HEK293 (cell line): ENCODE results near the gene ZNF107.

ENCODE experiments used
- CTCF ChIA-PET: fragments of 350-600 bp; formaldehyde crosslinking; extraction: SDS; loops from one replicate; lab custom pipeline; 2021; ENCODE audit warnings: antibody characterized with exemption; lab: Yijun Ruan, JAX
- POLR2A ChIA-PET: fragments of 300-600 bp; formaldehyde crosslinking; extraction: SDS; loops from one replicate; lab custom pipeline; 2020; ENCODE audit warnings: antibody characterized with exemption, inconsistent platforms; lab: Yijun Ruan, JAX
- H3K27ac ChIP-seq: fragments of 200-500 bp; sonication (Bioruptor generic); 2 replicates; pipeline ENCODE4 v1.5.1; 2014; ENCODE audit warnings: low read depth, low read length, control low read depth, inconsistent platforms; ENCODE audit errors: extremely low read depth
- H3K36me3 ChIP-seq, 2 experiments: fragments of 200-500 bp in 1 of 2; sonication (Bioruptor generic) in 1 of 2; 1 replicate in 1 of 2; 2 replicates in 1 of 2; pipeline ENCODE4 v1.5.1; 2014 to 2017; ENCODE audit warnings: inconsistent platforms in 2 of 2, low read length in 2 of 2; ENCODE audit not compliant: control insufficient read depth in 2 of 2, insufficient read depth in 1 of 2
- H3K4me1 ChIP-seq: fragments of 200-500 bp; sonication (Bioruptor generic); 2 replicates; pipeline ENCODE4 v1.5.1; 2014; ENCODE audit warnings: mild to moderate bottlenecking, low read length, inconsistent platforms; ENCODE audit not compliant: control insufficient read depth, insufficient read depth
- H3K4me3 ChIP-seq: 2 replicates; pipeline ENCODE4 v1.5.1; 2011; ENCODE audit warnings: low read depth, mild to moderate bottlenecking, control low read depth, low read length, moderate library complexity
- H3K9me3 ChIP-seq: fragments of 200-500 bp; sonication (Bioruptor generic); 2 replicates; pipeline ENCODE4 v1.5.1; 2014; ENCODE audit warnings: low read depth, low read length, inconsistent platforms; ENCODE audit not compliant: control insufficient read depth, insufficient read depth
- HOXD13 ChIP-seq: sonication (generic); formaldehyde crosslinking; IDR thresholded peaks from 2 replicates; pipeline ENCODE4 v1.8.0; 2022; ENCODE audit warnings: missing genetic modification reagents, borderline replicate concordance
- IKZF3 ChIP-seq: fragments of 450-650 bp; IDR thresholded peaks from 2 replicates; pipeline ENCODE4 v1.5.0; 2018; ENCODE audit warnings: missing biosample characterization, mild to moderate bottlenecking, missing genetic modification characterization, moderate library complexity
- KLF1 ChIP-seq: fragments of 450-650 bp; formaldehyde crosslinking; IDR thresholded peaks from 2 replicates; pipeline ENCODE4 v1.5.1; 2016; ENCODE audit warnings: missing biosample characterization, missing genetic modification characterization
- KLF10 ChIP-seq: fragments of 450-650 bp; IDR thresholded peaks from 2 replicates; pipeline ENCODE4 v1.5.1; 2018; ENCODE audit warnings: missing biosample characterization, mild to moderate bottlenecking, missing genetic modification characterization
- KLF8 ChIP-seq: fragments of 450-650 bp; formaldehyde crosslinking; IDR thresholded peaks from 2 replicates; pipeline ENCODE4 v1.5.1; 2016; ENCODE audit warnings: missing biosample characterization, missing genetic modification characterization
- SCRT2 ChIP-seq: fragments of 450-650 bp; formaldehyde crosslinking; IDR thresholded peaks from 2 replicates; pipeline ENCODE4 v1.5.1; 2016; ENCODE audit warnings: missing biosample characterization, missing genetic modification characterization
- YY2 ChIP-seq: fragments of 450-650 bp; formaldehyde crosslinking; IDR thresholded peaks from 2 replicates; pipeline ENCODE4 v1.5.1; 2016; ENCODE audit warnings: missing biosample characterization, missing genetic modification characterization
- ZBTB48 ChIP-seq: fragments of 450-650 bp; formaldehyde crosslinking; IDR thresholded peaks from 2 replicates; pipeline ENCODE4 v1.5.1; 2016; ENCODE audit warnings: missing biosample characterization, missing genetic modification characterization
- ZFP37 ChIP-seq: fragments of 450-650 bp; formaldehyde crosslinking; IDR thresholded peaks from 2 replicates; pipeline ENCODE4 v1.5.1; 2016; ENCODE audit warnings: missing biosample characterization, missing genetic modification characterization
- ZNF114 ChIP-seq: fragments of 450-650 bp; formaldehyde crosslinking; IDR thresholded peaks from 2 replicates; pipeline ENCODE4 v1.5.0; 2017; ENCODE audit warnings: missing biosample characterization, missing genetic modification characterization
- ZNF146 ChIP-seq: fragments of 450-650 bp; formaldehyde crosslinking; IDR thresholded peaks from 2 replicates; pipeline ENCODE4 v1.5.1; 2016; ENCODE audit warnings: missing biosample characterization, missing genetic modification characterization
- ZNF157 ChIP-seq: fragments of 450-650 bp; formaldehyde crosslinking; IDR thresholded peaks from 2 replicates; pipeline ENCODE4 v1.5.1; 2016; ENCODE audit warnings: missing biosample characterization, missing genetic modification characterization
- ZNF16 ChIP-seq: fragments of 450-650 bp; formaldehyde crosslinking; IDR thresholded peaks from 2 replicates; pipeline ENCODE4 v1.5.1; 2016; ENCODE audit warnings: low read depth, missing biosample characterization, missing genetic modification characterization
- ZNF19 ChIP-seq: fragments of 450-650 bp; formaldehyde crosslinking; IDR thresholded peaks from 2 replicates; pipeline ENCODE4; 2016; ENCODE audit warnings: missing biosample characterization, missing genetic modification characterization, low read depth
- ZNF24 ChIP-seq: fragments of 450-650 bp; formaldehyde crosslinking; IDR thresholded peaks from 2 replicates; pipeline ENCODE4 v1.5.1; 2016; ENCODE audit warnings: missing biosample characterization, missing genetic modification characterization
- ZNF416 ChIP-seq: fragments of 450-650 bp; formaldehyde crosslinking; IDR thresholded peaks from 2 replicates; pipeline ENCODE4 v1.5.1; 2016; ENCODE audit warnings: missing biosample characterization, missing genetic modification characterization
- ZNF658 ChIP-seq: fragments of 450-650 bp; formaldehyde crosslinking; IDR thresholded peaks from 2 replicates; pipeline ENCODE4; 2016; ENCODE audit warnings: missing biosample characterization, missing genetic modification characterization
- ZNF792 ChIP-seq: fragments of 450-650 bp; formaldehyde crosslinking; IDR thresholded peaks from 2 replicates; pipeline ENCODE4 v1.5.1; 2016; ENCODE audit warnings: missing biosample characterization, missing genetic modification characterization
- ZNF830 ChIP-seq: fragments of 450-650 bp; IDR thresholded peaks from 2 replicates; pipeline ENCODE4 v1.5.0; 2018; ENCODE audit warnings: missing biosample characterization, missing genetic modification characterization, low read depth, mild to moderate bottlenecking, moderate library complexity
- ZSCAN16 ChIP-seq: fragments of 450-650 bp; formaldehyde crosslinking; IDR thresholded peaks from 2 replicates; pipeline ENCODE4 v1.5.1; 2016; ENCODE audit warnings: missing biosample characterization, missing genetic modification characterization
- ZXDB ChIP-seq: fragments of 450-650 bp; formaldehyde crosslinking; IDR thresholded peaks from 2 replicates; pipeline ENCODE4 v1.5.1; 2016; ENCODE audit warnings: missing biosample characterization, missing genetic modification characterization
- TF ChIP-seq, protein P1 (sequence below): fragments of 450-650 bp; formaldehyde crosslinking; IDR thresholded peaks from 2 replicates; pipeline ENCODE4 v1.5.1; 2016; ENCODE audit warnings: missing biosample characterization, missing genetic modification characterization
- TF ChIP-seq, protein P2 (sequence below): fragments of 450-650 bp; formaldehyde crosslinking; IDR thresholded peaks from 2 replicates; pipeline ENCODE4 v1.5.1; 2016; ENCODE audit warnings: missing biosample characterization, missing genetic modification characterization

ZNF107 gene

DNA sequence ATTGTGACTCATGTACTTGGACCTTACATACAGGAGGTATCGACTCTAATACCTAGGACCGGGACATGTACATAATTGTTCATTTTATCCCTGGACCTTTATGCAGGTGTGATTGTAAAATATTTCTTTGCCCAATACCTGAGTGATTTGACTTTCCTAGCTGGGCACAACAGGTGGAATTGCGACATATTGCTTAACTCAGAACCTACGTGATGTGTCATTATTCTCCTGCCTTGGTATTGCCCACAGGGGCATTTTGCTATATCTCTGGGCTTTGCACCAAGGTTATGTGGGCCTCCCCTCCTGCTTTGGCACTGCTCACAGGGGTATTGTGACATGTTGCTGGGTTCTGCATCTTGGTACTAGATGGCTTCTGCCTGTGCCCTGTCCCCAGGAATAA is 23.9 kb upstream of the ZNF107 start:
- POLR2A ChIA-PET, result no interaction called here
- TF ChIP-seq ZNF416 (tag by site-specific recombination), result no peak
- peak; percentile 84 for TF ChIP-seq SCRT2 (tag by site-specific recombination)
- no peak for TF ChIP-seq KLF8 (tag by site-specific recombination)
- no peak overlapping the region for H3K27ac ChIP-seq
- CTCF ChIA-PET, result no interaction called here
- no peaks in the 10 kb centered on the region for H3K9me3 ChIP-seq
- no peak overlapping the region for H3K4me3 ChIP-seq
- no peaks in the 10 kb centered on the region for H3K36me3 ChIP-seq
- no peaks in the 10 kb centered on the region for H3K4me1 ChIP-seq

DNA sequence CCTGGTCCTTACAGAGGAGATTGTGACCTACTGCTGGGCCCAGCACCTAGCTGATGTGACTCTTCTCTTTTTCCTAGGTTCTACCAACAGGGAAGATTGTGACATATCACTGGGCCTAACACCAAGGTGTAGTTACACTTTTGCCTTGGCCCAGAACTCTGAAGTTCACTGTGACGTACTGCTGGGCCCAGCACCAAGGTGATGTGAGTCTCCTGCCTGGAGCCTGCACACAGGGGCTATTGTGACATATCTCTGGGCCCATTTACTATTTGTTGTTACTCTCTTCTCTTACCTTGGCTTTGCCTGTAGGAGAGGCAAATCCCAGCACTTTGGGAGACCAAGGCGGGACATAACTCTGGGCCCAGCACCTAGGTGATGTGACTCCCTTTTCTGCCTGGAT is 23.1 kb upstream of the ZNF107 start:
- TF ChIP-seq ZNF658 (tag by site-specific recombination) (no peak), KLF1 (tag by site-specific recombination) (no peak), YY2 (no peak), HOXD13 (CRISPR knock-in tag) (no peak), ZSCAN16 (tag by site-specific recombination) (no peak), ZNF830 (tag by site-specific recombination) (no peak), ZNF792 (tag by site-specific recombination) (no peak), ZNF157 (no peak)
- TF ChIP-seq, protein P1, sequence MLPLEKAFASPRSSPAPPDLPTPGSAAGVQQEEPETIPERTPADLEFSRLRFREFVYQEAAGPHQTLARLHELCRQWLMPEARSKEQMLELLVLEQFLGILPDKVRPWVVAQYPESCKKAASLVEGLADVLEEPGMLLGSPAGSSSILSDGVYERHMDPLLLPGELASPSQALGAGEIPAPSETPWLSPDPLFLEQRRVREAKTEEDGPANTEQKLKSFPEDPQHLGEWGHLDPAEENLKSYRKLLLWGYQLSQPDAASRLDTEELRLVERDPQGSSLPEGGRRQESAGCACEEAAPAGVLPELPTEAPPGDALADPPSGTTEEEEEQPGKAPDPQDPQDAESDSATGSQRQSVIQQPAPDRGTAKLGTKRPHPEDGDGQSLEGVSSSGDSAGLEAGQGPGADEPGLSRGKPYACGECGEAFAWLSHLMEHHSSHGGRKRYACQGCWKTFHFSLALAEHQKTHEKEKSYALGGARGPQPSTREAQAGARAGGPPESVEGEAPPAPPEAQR (tag by site-specific recombination), result no peak
- Histone ChIP-seq H3K36me3 (no peaks in the 10 kb centered on the region), H3K4me1 (no peaks in the 10 kb centered on the region), H3K4me3 (no peak overlapping the region), H3K27ac (no peak overlapping the region), H3K9me3 (no peaks in the 10 kb centered on the region)
- POLR2A ChIA-PET, result no interaction called here
- CTCF ChIA-PET, result no interaction called here

DNA sequence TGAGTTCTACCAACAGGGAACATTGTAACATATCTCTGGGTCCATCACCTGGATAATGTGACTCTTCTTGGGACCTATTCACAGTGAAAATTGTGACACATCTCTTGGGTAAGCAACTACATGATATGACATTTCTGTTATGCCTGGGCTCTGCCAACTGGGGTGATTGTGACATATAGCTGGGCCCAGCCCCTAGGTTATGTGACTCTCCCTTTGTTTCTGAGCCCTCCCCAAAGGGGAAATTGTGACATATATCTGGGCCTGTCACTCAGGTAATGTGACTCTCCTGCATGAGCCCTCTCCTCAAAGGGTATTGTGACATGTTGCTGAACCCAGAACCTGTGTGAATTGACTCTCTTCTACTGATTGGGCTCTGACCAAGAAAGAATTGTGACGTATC is 22.4 kb upstream of the ZNF107 start:
- no peaks in the 10 kb centered on the region for H3K9me3 ChIP-seq
- TF ChIP-seq ZNF16 (tag by site-specific recombination) (no peak), ZNF19 (tag by site-specific recombination) (no peak), ZNF24 (tag by site-specific recombination) (no peak), ZNF416 (tag by site-specific recombination) (no peak), ZFP37 (tag by site-specific recombination) (no peak), KLF8 (tag by site-specific recombination) (no peak), ZBTB48 (tag by site-specific recombination) (no peak), ZNF146 (tag by site-specific recombination) (no peak), ZXDB (tag by site-specific recombination) (no peak), IKZF3 (tag by site-specific recombination) (no peak), KLF10 (no peak), KLF1 (tag by site-specific recombination) (no peak), ZNF114 (tag by site-specific recombination) (no peak)
- TF ChIP-seq, protein P2, sequence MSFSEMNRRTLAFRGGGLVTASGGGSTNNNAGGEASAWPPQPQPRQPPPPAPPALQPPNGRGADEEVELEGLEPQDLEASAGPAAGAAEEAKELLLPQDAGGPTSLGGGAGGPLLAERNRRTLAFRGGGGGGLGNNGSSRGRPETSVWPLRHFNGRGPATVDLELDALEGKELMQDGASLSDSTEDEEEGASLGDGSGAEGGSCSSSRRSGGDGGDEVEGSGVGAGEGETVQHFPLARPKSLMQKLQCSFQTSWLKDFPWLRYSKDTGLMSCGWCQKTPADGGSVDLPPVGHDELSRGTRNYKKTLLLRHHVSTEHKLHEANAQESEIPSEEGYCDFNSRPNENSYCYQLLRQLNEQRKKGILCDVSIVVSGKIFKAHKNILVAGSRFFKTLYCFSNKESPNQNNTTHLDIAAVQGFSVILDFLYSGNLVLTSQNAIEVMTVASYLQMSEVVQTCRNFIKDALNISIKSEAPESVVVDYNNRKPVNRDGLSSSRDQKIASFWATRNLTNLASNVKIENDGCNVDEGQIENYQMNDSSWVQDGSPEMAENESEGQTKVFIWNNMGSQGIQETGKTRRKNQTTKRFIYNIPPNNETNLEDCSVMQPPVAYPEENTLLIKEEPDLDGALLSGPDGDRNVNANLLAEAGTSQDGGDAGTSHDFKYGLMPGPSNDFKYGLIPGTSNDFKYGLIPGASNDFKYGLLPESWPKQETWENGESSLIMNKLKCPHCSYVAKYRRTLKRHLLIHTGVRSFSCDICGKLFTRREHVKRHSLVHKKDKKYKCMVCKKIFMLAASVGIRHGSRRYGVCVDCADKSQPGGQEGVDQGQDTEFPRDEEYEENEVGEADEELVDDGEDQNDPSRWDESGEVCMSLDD, result no peak
- H3K27ac ChIP-seq, result no peak overlapping the region
- no peaks in the 10 kb centered on the region for H3K4me1 ChIP-seq
- no peak overlapping the region for H3K4me3 ChIP-seq
- POLR2A ChIA-PET, result no interaction called here
- CTCF ChIA-PET, result no interaction called here
- no peaks in the 10 kb centered on the region for H3K36me3 ChIP-seq
